Sigmoid colon (tissue), 7 donors: ENCODE results near the gene ZNF446. TPM values are rescaled to one million over a fixed set of nuclear protein-coding genes. Genes with fewer than 3 reads are reported as not detected.
A peak's percentile ranks its signal among the peaks of the same experiment; 100 is the strongest.

Experiments
- DNase-seq: peaks from one replicate; pipeline ENCODE4 v3.0.0-alpha.2; 2019
- H3K27ac ChIP-seq, 4 donors: fragments of 200-600 bp; sonication (generic); one replicate each; pipeline ENCODE4 v1.5.1; 2016 to 2019; ENCODE audit warnings: mild to moderate bottlenecking in 1 of 4
- H3K27me3 ChIP-seq, 3 donors: fragments of 200-600 bp; sonication (generic); one replicate each; pipeline ENCODE4 v1.5.1; 2019; ENCODE audit warnings: mild to moderate bottlenecking in 1 of 3
- H3K36me3 ChIP-seq, 4 donors: fragments of 200-600 bp; sonication (generic); one replicate each; pipeline ENCODE4 v1.5.1; 2016 to 2019
- H3K4me1 ChIP-seq, 4 donors: fragments of 200-600 bp; sonication (generic); one replicate each; pipeline ENCODE4 v1.5.1; 2017 to 2019
- H3K4me3 ChIP-seq, 4 donors: fragments of 200-600 bp; sonication (generic); one replicate each; pipeline ENCODE4 v1.5.1; 2017 to 2019; ENCODE audit warnings: mild to moderate bottlenecking in 2 of 4, moderate library complexity in 1 of 4
- H3K9me3 ChIP-seq, 4 donors: fragments of 200-600 bp in 3 of 4; sonication (generic) in 3 of 4; one replicate each; pipeline versions ENCODE4 v1.5.1 to v1.6.1; 2013 to 2019
- CTCF ChIP-seq, 4 experiments: fragments of 450-650 bp in 3 of 4; fragments of 200-600 bp in 1 of 4; IDR thresholded peaks; one replicate each; pipeline ENCODE4 v1.5.1; 2016 to 2019; ENCODE audit warnings: antibody characterized with exemption in 4 of 4, mild to moderate bottlenecking in 3 of 4, moderate library complexity in 2 of 4
- EP300 ChIP-seq, 4 donors: sonication (generic); formaldehyde crosslinking; IDR thresholded peaks; one replicate each; pipeline ENCODE4 v1.6.1; 2017; ENCODE audit warnings: antibody characterized with exemption in 4 of 4
- POLR2A ChIP-seq, 2 donors: fragments of 450-650 bp; IDR thresholded peaks; one replicate each; pipeline ENCODE4 v1.6.1; 2016; ENCODE audit warnings: antibody characterized with exemption in 2 of 2, mild to moderate bottlenecking in 2 of 2, moderate library complexity in 2 of 2
- POLR2AphosphoS5 ChIP-seq, 4 donors: sonication (generic); formaldehyde crosslinking; IDR thresholded peaks; one replicate each; pipeline ENCODE4 v1.6.1; 2017; ENCODE audit warnings: antibody characterized with exemption in 4 of 4
- WGBS, 2 donors: extraction: QIAGEN DNeasy Blood & Tissue Kit; methylation state at CpG; one replicate each; pipeline ENCODE4 v1.1.7; 2013; 5-methylcytosine and 5-hydroxymethylcytosine counted together
- intact Hi-C: fragments of 100-400 bp; cut with DNase I; formaldehyde crosslinking; loops from one replicate; pipeline ENCODE4 v1.15.1; 2023
- polyA plus RNA-seq, 3 donors: library from polyadenylated mRNA; stranded (reverse); fragments of 200-250 nt; gene quantifications; one replicate each; pipeline ENCODE4 v1.2.3, GENCODE V29; 2013
- total RNA-seq, 4 donors: library from RNA; depleted of rRNA; stranded (reverse); fragments of >200 nt; gene quantifications; one replicate each; pipeline ENCODE4 v1.1.0, GENCODE V29; 2016
- donor health status: healthy with polysubstance abuse.
- donor health status: Bipolar disorder and iron deficiency.
- donor health status: healthy.

Gene ZNF446
- total and polyA plus RNA-seq, 7 donors: 4.4 to 20.8 (median 11.4) TPM

GRCh38 chr19:58474997-58475713 is 997 bp upstream of the ZNF446 start:
- intact Hi-C loops: no loop called here
- TF ChIP-seq EP300 (IDR thresholded peaks at IDR 0.05): no peak
- no peak for TF ChIP-seq POLR2A (IDR thresholded peaks at IDR 0.05)
- no peak for TF ChIP-seq CTCF (IDR thresholded peaks at IDR 0.05)
- H3K9me3 ChIP-seq: no peaks in the 10 kb centered on the region
- H3K36me3 ChIP-seq: peaks cover 12 to 45% (median 18%) of the 10 kb centered on the region in 4 donors
- H3K4me3 ChIP-seq: peak overlapping the region; percentile 57 to 78 (median 66)
- no peak for DNase-seq
- WGBS, 2 donors: 24 to 25% methylated on average over 27 of the region's 27 CpGs
- H3K4me1 ChIP-seq: peaks cover 0 to 22% (median 21%) of the 10 kb centered on the region in 4 donors
- peak overlapping the region; percentile 89 to 93 (median 92) for H3K27ac ChIP-seq
- H3K27me3 ChIP-seq: no peaks in the 10 kb centered on the region

GRCh38 chr19:58476498-58477015 is 405 bp downstream of the ZNF446 start:
- 3% methylated on average over 27 of the region's 27 CpGs for WGBS, 2 donors
- Histone ChIP-seq H3K27ac (peak overlapping the region; percentile 89 to 93 (median 92)), H3K4me3 (peak overlapping the region; percentile 57 to 78 (median 66)), H3K36me3 (peaks cover 11 to 50% (median 18%) of the 10 kb centered on the region in 4 donors), H3K4me1 (peaks cover 0 to 22% (median 21%) of the 10 kb centered on the region in 4 donors), H3K27me3 (no peaks in the 10 kb centered on the region), H3K9me3 (no peaks in the 10 kb centered on the region)
- intact Hi-C loops: no loop called here
- no peak for DNase-seq
- no peak for TF ChIP-seq POLR2A (IDR thresholded peaks at IDR 0.05)
- no peak for TF ChIP-seq EP300 (IDR thresholded peaks at IDR 0.05)
- no peak for TF ChIP-seq CTCF (IDR thresholded peaks at IDR 0.05)
- TF ChIP-seq POLR2AphosphoS5 (IDR thresholded peaks at IDR 0.05): no peak

DNA sequence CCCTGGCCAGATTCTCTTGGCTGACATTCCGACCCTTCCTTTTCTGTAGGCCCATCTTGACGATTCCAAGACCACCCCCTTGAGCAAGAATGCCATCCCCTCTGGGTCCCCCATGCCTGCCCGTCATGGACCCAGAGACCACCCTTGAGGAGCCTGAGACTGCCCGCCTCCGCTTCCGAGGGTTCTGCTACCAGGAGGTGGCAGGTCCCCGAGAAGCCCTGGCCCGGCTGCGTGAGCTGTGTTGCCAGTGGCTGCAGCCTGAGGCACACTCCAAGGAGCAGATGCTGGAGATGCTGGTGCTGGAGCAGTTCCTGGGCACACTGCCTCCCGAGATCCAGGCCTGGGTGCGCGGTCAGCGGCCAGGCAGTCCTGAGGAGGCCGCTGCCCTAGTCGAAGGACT is 978 bp downstream of the ZNF446 start:
- Histone ChIP-seq H3K36me3 (peaks cover 5 to 46% (median 14%) of the 10 kb centered on the region in 4 donors), H3K27ac (peak overlapping the region; percentile 89 to 93 (median 92)), H3K27me3 (no peaks in the 10 kb centered on the region), H3K4me1 (peaks cover 0 to 22% (median 21%) of the 10 kb centered on the region in 4 donors), H3K9me3 (no peaks in the 10 kb centered on the region), H3K4me3 (peak overlapping the region in 2 of 4 donors; percentile 65 to 78)
- intact Hi-C loops: no loop called here
- WGBS, 2 donors: 92 to 93% methylated on average over 15 of the region's 15 CpGs
- TF ChIP-seq EP300 (IDR thresholded peaks at IDR 0.05): no peak
- TF ChIP-seq CTCF (IDR thresholded peaks at IDR 0.05): no peak
- no peak for TF ChIP-seq POLR2AphosphoS5 (IDR thresholded peaks at IDR 0.05)
- no peak for TF ChIP-seq POLR2A (IDR thresholded peaks at IDR 0.05)
- no peak for DNase-seq

GRCh38 chr19:58477871-58478270 is 1.7 kb downstream of the ZNF446 start:
- 100% methylated on average over 1 of the region's 1 CpG for WGBS, 2 donors
- Histone ChIP-seq H3K9me3 (no peaks in the 10 kb centered on the region), H3K27me3 (no peaks in the 10 kb centered on the region), H3K4me1 (peaks cover 0 to 22% (median 21%) of the 10 kb centered on the region in 4 donors), H3K27ac (peak overlapping the region in 1 of 4 donors; percentile 92), H3K4me3 (no peak overlapping the region), H3K36me3 (peaks cover 2 to 39% (median 8%) of the 10 kb centered on the region in 4 donors)
- DNase-seq: no peak
- intact Hi-C loops: no loop called here
- no peak for TF ChIP-seq CTCF (IDR thresholded peaks at IDR 0.05)
- no peak for TF ChIP-seq POLR2AphosphoS5 (IDR thresholded peaks at IDR 0.05)
- TF ChIP-seq EP300 (IDR thresholded peaks at IDR 0.05): no peak
- no peak for TF ChIP-seq POLR2A (IDR thresholded peaks at IDR 0.05)
